Measurements from ENCODE around the gene HSD17B3.
"Not testable (repeated sequence)": the region's sequence is repeated elsewhere in the genome, so short reads cannot be mapped to it uniquely, and the experiment has no call there.

HSD17B3 gene

DNA sequence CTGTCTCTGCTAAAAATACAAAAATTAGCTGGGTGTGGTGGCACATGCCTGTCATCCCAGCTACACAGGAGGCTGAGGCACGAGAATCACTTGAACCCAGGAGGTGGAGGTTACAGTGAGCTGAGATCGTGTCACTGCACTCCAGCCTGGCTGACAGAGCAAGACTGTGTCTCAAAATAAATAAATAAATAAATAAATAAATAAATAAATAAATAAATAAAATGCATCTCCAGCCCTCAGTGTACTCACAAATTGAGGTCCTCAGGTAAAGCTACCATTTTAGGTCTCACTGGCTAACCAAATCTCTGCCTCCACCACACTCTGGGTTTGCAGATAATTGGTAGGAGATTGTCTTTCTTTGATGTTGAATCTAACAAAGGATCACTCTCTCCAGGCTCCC, 112.4 kb downstream of the HSD17B3 start:
- not testable (repeated sequence) for DNase-seq

DNA sequence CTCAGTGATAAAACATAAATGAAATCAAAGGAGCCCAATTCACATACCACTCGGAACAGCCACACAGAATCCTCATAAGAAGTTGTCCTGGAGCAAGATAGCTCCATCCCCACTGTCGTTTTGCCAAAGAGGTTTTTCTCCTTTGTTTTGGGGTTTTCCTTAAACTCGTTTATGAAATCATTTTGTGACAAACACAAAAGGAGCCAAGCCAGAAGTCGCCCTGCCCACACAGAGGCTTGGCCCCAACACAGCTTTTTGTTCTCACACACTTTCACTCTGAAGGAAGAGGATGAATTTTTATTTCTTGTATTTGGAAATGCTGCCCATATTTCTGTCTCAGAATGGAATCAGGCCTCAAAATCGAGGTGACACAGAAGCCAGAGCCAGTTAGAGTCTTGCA, 113.4 kb downstream of the HSD17B3 start:
- DNase-seq, result no peak

DNA sequence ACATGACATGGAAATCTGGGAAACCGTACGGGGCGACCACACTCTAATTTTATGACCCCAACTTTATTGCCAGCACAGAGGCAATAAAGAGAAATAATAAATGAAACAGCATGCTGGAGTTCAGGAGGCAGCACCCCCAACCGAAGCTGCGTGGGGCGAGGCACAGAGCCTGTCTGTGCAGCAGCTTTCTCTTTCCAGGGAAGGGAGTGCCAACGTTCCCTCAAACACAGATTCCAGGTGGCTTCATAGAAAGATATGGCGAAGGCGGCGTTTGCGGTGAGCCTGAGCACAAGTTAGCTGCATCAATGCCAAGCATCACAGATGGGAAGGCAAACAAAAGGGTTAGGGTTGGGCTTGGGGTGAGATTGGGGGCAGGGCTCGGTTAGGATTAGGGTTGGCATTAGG, 114.8 kb downstream of the HSD17B3 start:
- DNase-seq, result no peak

DNA sequence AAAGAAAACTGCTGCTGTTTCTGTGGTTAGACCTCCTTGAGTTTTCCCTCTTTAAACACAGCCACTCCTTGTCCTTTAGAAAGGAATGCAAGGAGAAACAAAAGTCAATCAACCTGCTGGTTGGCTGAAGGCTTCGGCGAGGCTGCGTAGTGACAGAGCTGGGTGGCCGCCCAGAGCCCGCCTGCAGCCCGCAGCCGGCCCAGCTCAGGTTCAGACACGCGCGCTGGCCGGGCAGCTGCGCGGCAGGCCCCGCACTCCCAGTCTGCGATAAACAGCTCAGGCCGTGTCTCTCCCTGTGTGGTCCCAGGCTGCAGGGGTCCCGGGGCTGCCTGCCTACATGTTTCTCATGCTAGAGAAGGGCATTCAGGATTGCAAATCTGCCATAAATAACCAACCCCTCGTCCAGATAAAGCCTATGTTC, 115.4 kb downstream of the HSD17B3 start:
- no peak for DNase-seq

DNA sequence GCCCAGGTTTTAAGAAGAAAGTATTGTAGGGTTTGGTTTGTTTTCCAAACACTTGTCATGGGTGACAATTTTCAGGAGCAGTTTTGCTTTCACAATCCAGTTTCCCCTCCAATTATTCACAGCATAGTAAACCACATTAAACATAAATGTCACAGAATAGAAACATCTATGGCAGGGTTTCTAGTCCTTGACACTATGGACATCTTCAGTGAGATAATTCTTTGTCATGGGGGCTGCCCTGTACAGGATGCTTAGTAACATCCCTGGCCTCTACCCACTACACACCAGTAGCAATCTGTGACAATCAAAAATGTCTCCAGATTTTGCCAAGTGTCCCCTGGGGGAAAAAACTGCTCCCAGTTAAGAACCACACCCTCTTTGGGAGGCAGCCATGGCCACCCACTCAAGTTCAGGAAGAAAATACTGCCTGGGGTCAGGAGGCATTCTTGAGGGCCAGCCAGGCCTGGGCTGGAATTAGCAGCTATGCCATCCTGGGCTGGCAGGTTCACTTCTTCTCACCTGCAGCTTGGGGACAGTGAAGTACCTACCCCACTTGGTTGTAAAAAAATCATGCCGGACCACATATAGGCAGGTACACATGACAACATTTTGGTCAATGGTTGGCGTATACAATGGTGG, 116.3 kb downstream of the HSD17B3 start:
- DNase-seq, result no peak

All from T-helper 9 cell (primary cell).